HG02571 (cell line): ENCODE data around the gene NTHL1.

Experiments used
- ATAC-seq: cut with Tn5 transposase; IDR thresholded peaks from one replicate; pipeline ENCODE4 v1.9.1; 2021; ENCODE audit warnings: mild to moderate bottlenecking, moderate library complexity; ENCODE audit not compliant: unreplicated experiment

The NTHL1 gene

DNA sequence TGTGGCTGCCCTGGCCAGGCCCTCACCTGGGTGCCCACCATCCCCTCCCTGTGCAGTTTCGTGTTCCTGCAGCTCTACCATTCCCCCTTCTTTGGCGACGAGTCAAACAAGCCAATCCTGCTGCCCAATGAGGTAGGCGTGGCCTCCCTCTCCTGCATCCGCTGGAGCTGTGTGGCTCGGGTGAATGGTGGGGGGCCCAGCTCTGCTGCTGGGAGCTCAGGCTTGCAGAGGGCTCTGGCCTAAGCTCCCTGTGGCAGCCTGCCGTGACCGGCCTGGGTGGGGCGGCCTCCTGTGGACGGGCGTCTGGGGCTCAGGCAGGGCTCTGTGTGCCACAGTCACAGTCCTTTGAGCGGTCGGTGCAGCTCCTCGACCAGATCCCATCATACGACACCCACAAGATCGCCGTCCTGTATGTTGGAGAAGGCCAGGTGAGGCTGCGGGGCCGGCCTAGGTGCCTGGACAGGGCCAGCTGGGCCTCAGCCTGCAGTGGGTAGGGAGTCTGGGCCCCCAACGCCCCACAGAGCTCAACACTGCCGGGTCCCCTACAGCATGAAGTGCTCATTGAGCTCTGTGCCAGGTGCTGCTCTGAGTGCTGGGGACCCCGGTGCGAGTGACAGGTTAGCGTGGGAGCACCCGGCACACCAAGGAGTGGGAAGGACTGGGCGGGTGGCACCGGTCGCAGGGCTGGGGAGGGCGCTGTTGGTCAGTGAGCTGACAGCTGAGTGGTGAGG, 37.4 kb upstream of the NTHL1 start:
- no peak for ATAC-seq

DNA sequence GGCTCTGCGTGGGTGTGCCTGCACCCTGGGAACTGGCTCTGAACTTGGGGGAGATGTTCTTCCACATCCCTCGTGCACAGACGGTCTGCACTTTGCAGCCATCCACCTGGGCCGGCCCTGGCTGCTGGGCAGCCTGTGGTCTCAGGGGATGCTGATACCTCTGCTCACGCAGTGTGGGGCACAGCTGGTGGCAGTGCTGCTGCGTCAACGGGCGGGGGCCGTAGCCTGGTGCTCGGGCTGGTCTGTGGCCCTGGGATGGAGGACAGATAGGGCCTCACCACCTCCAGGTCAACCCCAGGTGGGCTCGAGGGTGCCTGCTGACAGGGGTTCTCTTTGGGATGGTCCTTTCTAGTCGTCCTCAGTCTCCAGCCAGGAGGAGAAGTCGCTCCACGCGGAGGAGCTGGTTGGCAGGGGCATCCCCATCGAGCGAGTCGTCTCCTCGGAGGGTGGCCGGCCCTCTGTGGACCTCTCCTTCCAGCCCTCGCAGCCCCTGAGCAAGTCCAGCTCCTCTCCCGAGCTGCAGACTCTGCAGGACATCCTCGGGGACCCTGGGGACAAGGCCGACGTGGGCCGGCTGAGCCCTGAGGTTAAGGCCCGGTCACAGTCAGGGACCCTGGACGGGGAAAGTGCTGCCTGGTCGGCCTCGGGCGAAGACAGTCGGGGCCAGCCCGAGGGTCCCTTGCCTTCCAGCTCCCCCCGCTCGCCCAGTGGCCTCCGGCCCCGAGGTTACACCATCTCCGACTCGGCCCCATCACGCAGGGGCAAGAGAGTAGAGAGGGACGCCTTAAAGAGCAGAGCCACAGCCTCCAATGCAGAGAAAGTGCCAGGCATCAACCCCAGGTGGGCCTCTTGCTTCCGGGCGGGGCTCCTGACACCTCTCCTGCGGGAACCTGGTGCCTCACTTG, 36.5 kb upstream of the NTHL1 start:
- no peak for ATAC-seq

DNA sequence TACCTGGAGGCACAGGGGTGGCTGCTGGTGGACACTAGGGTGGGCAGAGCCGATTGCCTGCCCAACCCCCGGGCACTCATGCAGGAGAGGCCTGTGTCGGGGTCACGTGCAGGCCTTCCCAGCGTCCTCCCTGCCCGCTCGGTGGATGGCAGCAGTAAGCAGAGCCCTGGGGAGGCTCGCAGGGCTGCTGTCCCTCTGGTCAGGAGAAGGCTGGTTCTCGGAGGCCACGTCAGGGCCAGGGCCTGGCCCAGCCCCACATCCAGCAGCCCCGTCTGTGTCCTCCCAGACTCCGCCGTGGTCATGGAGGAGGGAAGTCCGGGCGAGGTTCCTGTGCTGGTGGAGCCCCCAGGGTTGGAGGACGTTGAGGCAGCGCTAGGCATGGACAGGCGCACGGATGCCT, 35.8 kb upstream of the NTHL1 start:
- ATAC-seq, result no peak

DNA sequence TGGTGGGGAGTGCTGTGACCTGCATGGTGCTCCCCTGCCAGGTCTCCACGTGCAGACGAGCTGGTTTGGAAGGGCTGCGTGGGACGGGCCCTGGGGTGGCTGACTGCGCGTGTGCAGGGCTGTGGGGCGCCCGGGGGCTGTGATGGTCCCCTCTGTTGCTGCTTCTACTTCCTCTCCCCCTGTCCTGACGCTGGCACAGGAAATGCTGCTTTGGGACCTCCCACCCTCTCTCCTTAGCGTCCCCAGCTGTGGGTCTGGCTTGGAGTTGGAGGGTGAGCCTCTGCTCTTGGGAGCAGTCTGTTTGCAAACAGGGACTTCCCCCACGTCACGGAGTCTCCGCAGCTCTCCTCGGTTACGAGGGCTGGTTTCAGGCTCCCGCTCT, 35.3 kb upstream of the NTHL1 start:
- ATAC-seq, result no peak

GRCh38 chr16:2082171-2082982, 34.7 kb upstream of the NTHL1 start:
- no peak for ATAC-seq

DNA sequence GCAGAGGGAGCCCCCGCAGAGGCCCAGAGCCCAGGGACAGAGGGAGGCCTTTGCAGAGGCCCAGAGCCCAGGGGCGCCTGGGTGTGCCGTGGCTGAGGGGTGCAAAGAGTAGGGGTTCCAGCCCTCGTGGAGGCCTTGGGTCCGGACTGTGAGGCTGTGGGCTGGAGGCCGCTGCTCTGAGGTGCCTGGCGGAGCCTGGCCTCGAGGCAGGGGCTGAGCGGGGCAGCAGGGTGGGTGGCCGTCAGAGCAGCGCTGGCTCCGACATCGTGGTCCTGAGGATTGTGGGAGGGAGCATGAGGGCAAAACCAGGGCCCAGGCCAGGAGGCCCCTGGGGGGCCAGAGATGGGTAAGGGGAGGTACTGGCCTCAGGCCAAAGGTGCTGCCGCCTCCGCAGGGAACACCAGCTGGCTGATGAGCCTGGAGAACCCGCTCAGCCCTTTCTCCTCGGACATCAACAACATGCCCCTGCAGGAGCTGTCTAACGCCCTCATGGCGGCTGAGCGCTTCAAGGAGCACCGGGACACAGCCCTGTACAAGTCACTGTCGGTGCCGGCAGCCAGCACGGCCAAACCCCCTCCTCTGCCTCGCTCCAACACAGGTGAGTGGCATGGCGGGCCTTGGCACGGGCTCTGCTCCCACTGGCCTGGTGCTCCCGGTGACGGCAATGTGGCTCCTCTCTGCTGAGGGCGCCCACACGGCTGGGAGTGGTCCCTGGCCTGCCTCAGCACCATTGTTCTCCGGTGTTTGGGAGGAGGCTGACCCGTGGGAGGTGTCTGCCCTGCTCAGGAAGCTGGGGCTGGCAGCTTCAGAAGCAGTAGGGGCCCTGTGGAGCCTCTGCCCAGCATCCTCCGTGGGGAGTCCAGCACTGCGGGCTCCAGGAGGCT, 33.8 kb upstream of the NTHL1 start:
- ATAC-seq, result no peak

- no peak for ATAC-seq
These were observed 32.4 kb upstream of the NTHL1 start for GRCh38 chr16:2079991-2080390.

DNA sequence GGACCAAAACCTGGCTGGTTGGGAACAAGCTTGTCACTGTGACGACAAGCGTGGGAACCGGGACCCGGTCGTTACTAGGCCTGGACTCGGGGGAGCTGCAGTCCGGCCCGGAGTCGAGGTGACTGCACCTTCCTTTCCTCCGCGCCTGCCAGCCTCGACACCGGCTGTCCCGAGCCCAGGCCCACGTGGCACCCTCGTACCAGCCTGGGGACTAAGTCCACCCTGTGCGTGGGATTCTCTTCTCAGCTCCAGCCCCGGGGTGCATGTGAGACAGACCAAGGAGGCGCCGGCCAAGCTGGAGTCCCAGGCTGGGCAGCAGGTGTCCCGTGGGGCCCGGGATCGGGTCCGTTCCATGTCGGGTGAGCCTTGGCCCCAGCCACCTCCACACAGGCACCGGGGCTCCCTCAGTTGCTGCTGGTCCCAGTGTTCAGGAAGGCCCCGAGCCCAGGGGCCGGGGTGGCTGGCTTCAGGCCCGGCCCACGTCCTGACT, 31.7 kb upstream of the NTHL1 start:
- no peak for ATAC-seq

GRCh38 chr16:2078691-2079090, 31.1 kb upstream of the NTHL1 start:
- ATAC-seq, result no peak

- no peak for ATAC-seq
These were observed 30.5 kb upstream of the NTHL1 start for GRCh38 chr16:2078096-2078495.

DNA sequence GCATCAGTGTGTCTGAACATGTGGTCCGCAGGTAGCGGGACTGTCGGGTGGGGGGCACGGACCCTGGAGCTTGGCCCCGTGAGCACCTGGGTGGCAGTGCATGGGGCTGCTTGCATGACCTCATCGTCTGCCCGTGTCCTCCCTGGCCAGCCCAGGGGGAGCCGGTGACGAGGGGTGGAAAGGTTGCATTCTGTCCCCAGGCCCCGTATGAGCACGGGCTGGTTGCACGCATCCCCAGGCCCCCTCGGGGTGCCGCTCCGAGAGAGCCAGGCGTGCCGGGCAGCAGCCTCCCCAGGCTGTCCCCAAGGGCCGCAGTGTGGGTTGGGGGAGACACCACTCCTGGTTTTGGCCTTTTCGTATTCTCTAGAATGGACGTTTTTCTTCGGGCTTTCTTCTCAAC, 30.1 kb upstream of the NTHL1 start:
- ATAC-seq, result no peak

- no peak for ATAC-seq
These were observed 29.4 kb upstream of the NTHL1 start for GRCh38 chr16:2077016-2077415.

GRCh38 chr16:2076072-2076865, 28.6 kb upstream of the NTHL1 start:
- ATAC-seq, result no peak

GRCh38 chr16:2075631-2076030, 28.0 kb upstream of the NTHL1 start:
- no peak for ATAC-seq

DNA sequence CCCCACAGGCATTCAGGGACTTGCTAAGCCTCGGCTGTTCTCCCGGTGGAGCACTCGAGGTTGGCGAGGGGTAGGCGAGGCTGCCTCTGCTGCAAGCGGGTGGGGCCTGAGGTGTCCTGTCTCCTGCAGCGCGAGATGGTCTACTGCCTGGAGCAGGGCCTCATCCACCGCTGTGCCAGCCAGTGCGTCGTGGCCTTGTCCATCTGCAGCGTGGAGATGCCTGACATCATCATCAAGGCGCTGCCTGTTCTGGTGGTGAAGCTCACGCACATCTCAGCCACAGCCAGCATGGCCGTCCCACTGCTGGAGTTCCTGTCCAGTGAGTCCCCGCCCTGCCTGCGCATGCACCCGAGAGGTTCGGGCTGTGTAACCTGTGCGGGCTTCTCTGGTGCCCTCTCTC, 26.4 kb upstream of the NTHL1 start:
- ATAC-seq, result no peak

DNA sequence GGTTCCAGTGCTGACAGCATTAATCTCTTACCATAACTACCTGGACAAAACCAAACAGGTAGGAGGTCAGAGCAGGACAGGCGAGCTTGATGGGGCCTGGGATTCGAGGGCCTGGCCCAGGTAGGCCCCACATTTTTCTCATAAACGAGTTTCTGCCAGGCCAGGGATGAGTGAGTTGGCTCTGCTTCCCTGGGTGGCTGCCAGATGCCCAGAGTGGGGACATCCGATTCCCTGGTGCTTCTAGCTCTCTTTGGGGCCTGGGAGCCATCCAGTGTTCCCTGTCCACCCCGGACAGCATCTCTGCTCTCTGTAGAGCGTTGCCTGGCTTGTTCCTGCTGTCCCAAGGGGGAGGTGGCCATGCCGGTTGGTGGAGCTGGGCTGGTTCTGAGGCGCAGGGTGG, 25.3 kb upstream of the NTHL1 start:
- no peak for ATAC-seq

DNA sequence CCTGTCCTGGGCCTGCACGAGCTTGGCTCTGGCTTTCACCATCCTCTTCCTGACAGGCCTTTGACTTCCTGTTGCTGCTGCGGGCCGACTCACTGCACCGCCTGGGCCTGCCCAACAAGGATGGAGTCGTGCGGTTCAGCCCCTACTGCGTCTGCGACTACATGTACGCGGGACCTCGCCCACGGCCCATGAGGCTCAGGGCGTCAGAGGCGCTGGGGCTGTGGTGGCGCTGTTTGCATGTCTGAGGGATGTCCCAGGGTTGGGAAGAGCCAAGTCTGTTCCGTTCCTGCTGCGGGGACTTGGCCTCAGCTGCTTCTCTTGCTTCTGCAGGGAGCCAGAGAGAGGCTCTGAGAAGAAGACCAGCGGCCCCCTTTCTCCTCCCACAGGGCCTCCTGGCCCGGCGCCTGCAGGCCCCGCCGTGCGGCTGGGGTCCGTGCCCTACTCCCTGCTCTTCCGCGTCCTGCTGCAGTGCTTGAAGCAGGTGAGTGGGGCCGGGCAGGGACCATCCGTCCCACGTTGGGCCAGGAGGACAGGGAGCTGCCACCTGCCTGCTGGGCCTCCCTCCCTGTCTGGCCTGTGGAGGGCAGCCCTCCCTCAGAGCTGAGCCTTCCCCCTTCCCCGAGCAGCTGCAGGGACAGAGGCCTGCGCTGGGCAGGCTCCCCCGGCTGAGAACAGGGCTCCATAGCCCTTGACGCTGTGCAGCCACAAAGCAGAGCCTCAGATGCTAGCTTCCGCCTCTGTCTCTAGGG, 24.0 kb upstream of the NTHL1 start:
- ATAC-seq, result no peak

GRCh38 chr16:2070576-2071453, 23.2 kb upstream of the NTHL1 start:
- no peak for ATAC-seq
